Thyroid gland (tissue), 4 donors: ENCODE measurements around the gene SLC5A4. TPM values are rescaled to one million over a fixed set of nuclear protein-coding genes. Genes with fewer than 3 reads are reported as not detected.

Experiments used
- DNase-seq, 2 donors: peaks; one replicate each; pipeline ENCODE4 v3.0.0-alpha.2; 2019
- H3K27ac ChIP-seq, 3 donors: fragments of 200-600 bp; sonication (generic); 1 replicate in 2 of 3; 2 replicates in 1 of 3; pipeline ENCODE4 v1.5.1; 2016 to 2019; ENCODE audit warnings: mild to moderate bottlenecking in 1 of 3, moderate library complexity in 1 of 3
- H3K27me3 ChIP-seq: fragments of 200-600 bp; sonication (generic); one replicate; pipeline ENCODE4 v1.5.1; 2019
- H3K36me3 ChIP-seq, 2 donors: fragments of 200-600 bp; sonication (generic); one replicate each; pipeline ENCODE4 v1.5.1; 2016 to 2019
- H3K4me1 ChIP-seq, 2 donors: fragments of 200-600 bp; sonication (generic); one replicate each; pipeline ENCODE4 v1.5.1; 2017 to 2019
- H3K4me3 ChIP-seq, 3 donors: fragments of 200-600 bp; sonication (generic); replicated peaks in 1 of 3; 1 replicate in 2 of 3; 2 replicates in 1 of 3; pipeline ENCODE4 v1.5.1; 2016; ENCODE audit warnings: mild to moderate bottlenecking in 1 of 3
- H3K9me3 ChIP-seq: fragments of 200-600 bp; sonication (generic); one replicate; pipeline ENCODE4 v1.5.1; 2017
- POLR2A ChIP-seq, 2 donors: fragments of 450-650 bp; IDR thresholded peaks; one replicate each; pipeline ENCODE4 v1.6.1; 2017; ENCODE audit warnings: antibody characterized with exemption in 2 of 2, mild to moderate bottlenecking in 2 of 2, moderate library complexity in 1 of 2
- WGBS, 2 donors: methylation state at CpG; one replicate each; pipeline ENCODE4 v1.1.5; 2017; 5-methylcytosine and 5-hydroxymethylcytosine counted together
- intact Hi-C: fragments of 100-400 bp; cut with DNase I; formaldehyde crosslinking; loops from one replicate; pipeline ENCODE4 v1.15.1; 2023
- total RNA-seq, 4 donors: library from RNA; depleted of rRNA; stranded (reverse); fragments of >200 nt; gene quantifications; one replicate each; pipeline ENCODE4 v1.2.3, GENCODE V29; 2016
- TF ChIP-seq, protein P1 (sequence below), 6 experiments: fragments of 200-600 bp in 3 of 6; fragments of 450-650 bp in 3 of 6; sonication (generic) in 3 of 6; IDR thresholded peaks; one replicate each; pipeline ENCODE4 v1.5.1; 2016 to 2019; ENCODE audit warnings: antibody characterized with exemption in 6 of 6, mild to moderate bottlenecking in 2 of 6, inconsistent platforms in 1 of 6, moderate library complexity in 1 of 6

SLC5A4 gene
- total RNA-seq, 4 donors from 2014 or later: 0.45 to 1.3 (median 1.3) TPM

DNA sequence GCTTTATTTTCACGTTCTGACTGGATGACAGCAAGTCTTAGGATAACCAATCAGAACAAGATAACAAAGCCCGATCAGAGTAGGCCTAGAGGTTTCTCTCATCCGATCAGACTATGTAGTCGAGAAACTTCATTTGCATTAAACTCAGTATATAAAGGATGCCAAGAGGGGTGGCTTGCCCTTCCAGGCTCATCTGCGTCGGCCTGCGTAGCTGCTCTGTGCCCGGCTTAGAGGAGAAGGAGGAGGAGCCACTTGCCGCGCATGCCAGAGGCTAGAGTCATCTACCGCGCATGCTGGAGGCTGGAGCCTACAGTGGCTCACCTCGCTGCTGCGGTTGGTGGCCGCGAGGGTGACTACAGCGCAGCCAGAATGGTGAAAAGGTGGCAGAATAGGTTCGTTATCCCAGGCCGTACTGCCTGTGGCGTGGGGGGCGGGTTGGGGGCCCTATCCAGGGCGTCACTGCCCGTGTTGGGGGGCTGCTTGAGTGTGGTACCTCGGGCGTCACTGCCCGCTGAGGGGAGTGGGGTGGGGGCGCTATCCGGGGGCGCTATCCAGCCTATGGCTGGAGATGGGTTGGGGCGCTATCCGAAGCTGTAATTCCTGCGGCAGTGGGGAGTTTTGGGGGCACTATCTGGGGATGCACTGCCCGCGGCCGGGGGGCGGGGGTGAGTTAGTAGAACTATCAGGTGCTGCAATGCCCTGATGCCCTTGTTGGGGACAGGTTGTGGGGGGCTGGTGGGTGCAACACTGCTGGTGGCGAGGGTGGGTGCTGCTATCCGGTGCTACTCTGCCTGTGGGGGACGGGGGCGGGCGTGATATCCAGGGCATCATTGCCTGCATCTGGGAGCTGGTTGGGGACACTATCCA lies 50.1 kb downstream of the SLC5A4 start, which contains the start of gene RFPL2:
RFPL2 (minus strand) TSS at position 218 of the 867 bp plus-strand sequence. CDS start 2,622 bp downstream, outside the sequence.
- WGBS, 2 donors: 77 to 81% methylated on average over 28 to 35 of the region's 41 CpGs
- Histone ChIP-seq H3K36me3 (no peaks in the 10 kb centered on the region), H3K4me3 (peak within 1 kb of the TSS in 1 of 3 donors; percentile 4), H3K9me3 (no peaks in the 10 kb centered on the region), H3K4me1 (peaks cover 0 to 13% of the 10 kb centered on the region in 2 donors), H3K27ac (no peak within 1 kb of the TSS), H3K27me3 (no peaks in the 10 kb centered on the region)
- intact Hi-C loops: loop anchor here (10.0 kb wide), 1 partner anchor 270 kb away; the partner anchor contains the start of gene FBXO7
- peak; percentile 34 to 36 for DNase-seq
- peak in 1 of 2 donors; percentile 31 for TF ChIP-seq POLR2A (IDR thresholded peaks at IDR 0.05)
- TF ChIP-seq, protein P1, sequence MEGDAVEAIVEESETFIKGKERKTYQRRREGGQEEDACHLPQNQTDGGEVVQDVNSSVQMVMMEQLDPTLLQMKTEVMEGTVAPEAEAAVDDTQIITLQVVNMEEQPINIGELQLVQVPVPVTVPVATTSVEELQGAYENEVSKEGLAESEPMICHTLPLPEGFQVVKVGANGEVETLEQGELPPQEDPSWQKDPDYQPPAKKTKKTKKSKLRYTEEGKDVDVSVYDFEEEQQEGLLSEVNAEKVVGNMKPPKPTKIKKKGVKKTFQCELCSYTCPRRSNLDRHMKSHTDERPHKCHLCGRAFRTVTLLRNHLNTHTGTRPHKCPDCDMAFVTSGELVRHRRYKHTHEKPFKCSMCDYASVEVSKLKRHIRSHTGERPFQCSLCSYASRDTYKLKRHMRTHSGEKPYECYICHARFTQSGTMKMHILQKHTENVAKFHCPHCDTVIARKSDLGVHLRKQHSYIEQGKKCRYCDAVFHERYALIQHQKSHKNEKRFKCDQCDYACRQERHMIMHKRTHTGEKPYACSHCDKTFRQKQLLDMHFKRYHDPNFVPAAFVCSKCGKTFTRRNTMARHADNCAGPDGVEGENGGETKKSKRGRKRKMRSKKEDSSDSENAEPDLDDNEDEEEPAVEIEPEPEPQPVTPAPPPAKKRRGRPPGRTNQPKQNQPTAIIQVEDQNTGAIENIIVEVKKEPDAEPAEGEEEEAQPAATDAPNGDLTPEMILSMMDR (IDR thresholded peaks at IDR 0.05): no peak

DNA sequence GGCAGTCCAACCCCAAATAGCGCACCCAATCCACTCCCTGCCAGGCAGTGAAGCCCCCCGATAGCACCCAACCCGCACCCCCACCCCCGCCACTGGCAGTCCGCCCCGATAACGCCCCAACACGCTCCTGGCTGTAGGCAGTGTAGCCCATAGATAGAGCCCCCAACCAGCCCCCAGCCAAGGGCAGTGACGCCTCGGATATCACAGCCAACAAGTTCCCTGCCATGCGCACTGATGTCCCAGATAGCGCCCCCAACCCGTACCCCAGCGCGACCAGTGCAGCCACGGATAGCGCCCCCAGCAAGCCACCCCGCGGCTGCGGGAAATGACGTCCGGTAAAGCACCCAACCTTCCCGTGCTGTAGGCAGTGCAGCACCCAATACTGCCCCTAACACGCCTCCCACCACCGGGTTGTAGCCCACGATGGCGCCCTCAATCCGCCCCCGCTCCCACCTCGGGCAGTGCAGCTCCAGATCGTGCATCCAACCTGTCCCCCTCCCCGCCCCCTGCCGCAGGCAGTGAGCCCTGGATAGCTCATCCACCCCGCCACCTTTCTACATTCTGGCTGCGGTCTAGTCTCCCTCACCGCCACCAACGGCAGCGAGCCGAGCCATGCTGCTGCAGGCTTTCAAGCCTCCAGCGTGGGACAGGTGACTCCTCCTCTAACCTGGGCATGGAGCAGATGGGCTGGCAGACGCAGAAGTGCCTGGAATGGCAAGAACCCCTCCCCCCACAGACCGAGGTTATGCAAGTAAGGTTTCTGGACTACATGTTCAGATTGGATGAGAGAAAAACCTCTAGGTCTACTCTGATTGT lies 50.9 kb downstream of the SLC5A4 start:
- peak; percentile 44 to 46 for DNase-seq
- H3K36me3 ChIP-seq: no peaks in the 10 kb centered on the region
- H3K4me1 ChIP-seq: peaks cover 0 to 13% of the 10 kb centered on the region in 2 donors
- H3K27me3 ChIP-seq: no peaks in the 10 kb centered on the region
- peak overlapping the region in 1 of 3 donors; percentile 4 for H3K4me3 ChIP-seq
- intact Hi-C loops: loop anchor here (10.0 kb wide), 1 partner anchor 271 kb away; the partner anchor contains the start of gene FBXO7
- 50 to 66% methylated on average over 27 of the region's 42 CpGs for WGBS, 2 donors
- TF ChIP-seq, protein P1 (IDR thresholded peaks at IDR 0.05): no peak
- TF ChIP-seq POLR2A (IDR thresholded peaks at IDR 0.05): no peak
- H3K27ac ChIP-seq: no peak overlapping the region
- no peaks in the 10 kb centered on the region for H3K9me3 ChIP-seq

- 45 to 52% methylated on average over 20 to 31 of the region's 53 CpGs for WGBS, 2 donors
- Histone ChIP-seq H3K27ac (no peak overlapping the region), H3K9me3 (no peaks in the 10 kb centered on the region), H3K4me1 (peaks cover 0 to 13% of the 10 kb centered on the region in 2 donors), H3K4me3 (peak overlapping the region in 1 of 3 donors; percentile 17), H3K36me3 (no peaks in the 10 kb centered on the region), H3K27me3 (no peaks in the 10 kb centered on the region)
- DNase-seq: no peak
- TF ChIP-seq, protein P1 (IDR thresholded peaks at IDR 0.05): no peak
- intact Hi-C loops: loop anchor here (10.0 kb wide), 1 partner anchor 271 kb away; the partner anchor contains the start of gene FBXO7
Observed at GRCh38 chr22:32203181-32204039, 51.7 kb downstream of the SLC5A4 start.

GRCh38 chr22:32202539-32203180 lies 52.5 kb downstream of the SLC5A4 start:
- Histone ChIP-seq H3K36me3 (no peaks in the 10 kb centered on the region), H3K4me1 (peaks cover 0 to 13% of the 10 kb centered on the region in 2 donors), H3K27ac (no peak overlapping the region), H3K4me3 (peak overlapping the region in 1 of 3 donors; percentile 17), H3K9me3 (no peaks in the 10 kb centered on the region), H3K27me3 (no peaks in the 10 kb centered on the region)
- intact Hi-C loops: loop anchor here (10.0 kb wide), 1 partner anchor 272 kb away; the partner anchor contains the start of gene FBXO7
- WGBS, 2 donors: 0% methylated on average over 12 to 16 of the region's 29 CpGs
- no peak for TF ChIP-seq POLR2A (IDR thresholded peaks at IDR 0.05)
- TF ChIP-seq, protein P1 (IDR thresholded peaks at IDR 0.05): peak in 5 of 6 experiments; percentile 53 to 85 (median 67)
- peak; percentile 77 to 78 for DNase-seq
